GM12878 (cell line): ENCODE measurements around the gene PKNOX1. TPM values are rescaled to one million over a fixed set of nuclear protein-coding genes. Genes with fewer than 3 reads are reported as not detected.

Source experiments
- ATAC-seq: fragments of 200-7000 bp; cut with Tn5 transposase; 3 replicates; pipeline ENCODE4 v1.9.1; 2020; ENCODE audit warnings: mild to moderate bottlenecking, moderate library complexity
- BruUV-seq: library from RNA; stranded (reverse); fragments of 400-500 nt; replicated peaks from 2 replicates; lab custom pipeline; 2021; lab: Mats Ljungman, UMichigan
- CTCF ChIA-PET: fragments of 300-600 bp; sonication (Branson Sonifier 250); formaldehyde crosslinking; extraction: SDS; loops from one replicate; lab custom pipeline; 2021; ENCODE audit warnings: inconsistent platforms; lab: Yijun Ruan, JAX
- POLR2A ChIA-PET: fragments of 350-600 bp; formaldehyde crosslinking; extraction: SDS; loops from one replicate; lab custom pipeline; 2021; ENCODE audit warnings: inconsistent platforms; lab: Charles Lee
- RAD21 ChIA-PET: fragments of 300-600 bp; sonication (Branson Sonifier 250); formaldehyde crosslinking; loops from one replicate; lab custom pipeline; 2023; ENCODE audit warnings: antibody characterized with exemption; ENCODE audit not compliant: unreplicated experiment; lab: Charles Lee
- SMC1A ChIA-PET: fragments of 300-600 bp; sonication (Branson Sonifier 250); formaldehyde crosslinking; loops from one replicate; lab custom pipeline; 2023; ENCODE audit not compliant: unreplicated experiment, uncharacterized antibody; lab: Charles Lee
- DNase-seq: peaks from one replicate; pipeline ENCODE4 v3.0.0-alpha.2; 2011; ENCODE audit warnings: low read depth, low spot score
- FAIRE-seq: peaks from 3 replicates; lab custom pipeline; 2011; peaks lifted over from hg19 to GRCh38; lab: Jason Lieb, UNC
- H2AFZ ChIP-seq: 2 replicates; pipeline ENCODE4 v1.6.0; 2011; ENCODE audit warnings: low read depth, low read length, control low read depth; ENCODE audit not compliant: control insufficient read depth
- H3K27ac ChIP-seq: 2 replicates; pipeline ENCODE4 v1.5.1; 2011; ENCODE audit warnings: control low read depth; ENCODE audit not compliant: control insufficient read depth, insufficient read depth
- H3K27me3 ChIP-seq, 2 experiments: replicated peaks in 1 of 2; 2 replicates each; pipeline versions ENCODE4 v1.6.0 to v1.6.1; 2011; ENCODE audit warnings: low read length in 1 of 2; ENCODE audit not compliant: control insufficient read depth in 2 of 2, insufficient read depth in 2 of 2
- H3K36me3 ChIP-seq, 2 experiments: 2 replicates each; pipeline ENCODE4 v1.5.1; 2011; ENCODE audit warnings: low read length in 1 of 2; ENCODE audit not compliant: control insufficient read depth in 2 of 2, insufficient read depth in 2 of 2
- H3K4me1 ChIP-seq: 2 replicates; pipeline ENCODE4 v1.6.1; 2011; ENCODE audit warnings: mild to moderate bottlenecking, low read length, moderate library complexity, mixed read lengths; ENCODE audit not compliant: control insufficient read depth, insufficient read depth
- H3K4me2 ChIP-seq: 2 replicates; pipeline ENCODE4 v1.6.0; 2011; ENCODE audit warnings: control low read depth; ENCODE audit not compliant: control insufficient read depth, insufficient read depth
- H3K4me3 ChIP-seq: fragments of 200-600 bp; sonication (generic); 2 replicates; pipeline ENCODE4 v1.5.1; 2016
- H3K79me2 ChIP-seq: 2 replicates; pipeline ENCODE4 v1.6.0; 2011; ENCODE audit warnings: low read length; ENCODE audit not compliant: control insufficient read depth, insufficient read depth
- H3K9ac ChIP-seq: 2 replicates; pipeline ENCODE4 v1.8.0; 2011; ENCODE audit warnings: low read length, control low read depth, mixed read lengths; ENCODE audit not compliant: control insufficient read depth, insufficient read depth
- H3K9me3 ChIP-seq: replicated peaks from 3 replicates; pipeline ENCODE4 v1.5.1; 2011; ENCODE audit warnings: mild to moderate bottlenecking, low read length; ENCODE audit not compliant: control insufficient read depth, insufficient read depth
- H4K20me1 ChIP-seq: 2 replicates; pipeline ENCODE4 v1.6.0; 2011; ENCODE audit not compliant: control insufficient read depth, insufficient read depth
- ATF7 ChIP-seq: fragments of 450-650 bp; IDR thresholded peaks from 2 replicates; pipeline ENCODE4 v1.6.1; 2016; ENCODE audit warnings: low read depth, mild to moderate bottlenecking
- CBFB ChIP-seq: IDR thresholded peaks from 2 replicates; pipeline ENCODE4 v1.6.1; 2016; ENCODE audit warnings: antibody characterized with exemption, low read depth
- IKZF1 ChIP-seq: fragments of 450-650 bp; conservative IDR thresholded peaks from 2 replicates; pipeline ENCODE4 v1.6.1; 2017; ENCODE audit warnings: antibody characterized with exemption, mild to moderate bottlenecking
- KDM1A ChIP-seq: fragments of 200-600 bp; sonication (generic); IDR thresholded peaks from 2 replicates; pipeline ENCODE4 v1.6.1; 2016; ENCODE audit warnings: borderline replicate concordance
- MTA3 ChIP-seq: IDR thresholded peaks from 2 replicates; pipeline ENCODE4 v1.6.1; 2012; ENCODE audit warnings: low read length, inconsistent platforms, borderline replicate concordance
- NBN ChIP-seq: fragments of 450-650 bp; IDR thresholded peaks from 2 replicates; pipeline ENCODE4 v1.6.1; 2016
- NFYA ChIP-seq: IDR thresholded peaks from 2 replicates; pipeline ENCODE4 v1.6.1; 2011; ENCODE audit warnings: low read depth, mild to moderate bottlenecking, low read length, improper control_type of control experiment, borderline replicate concordance
- RAD21 ChIP-seq: IDR thresholded peaks from 2 replicates; pipeline ENCODE4 v1.6.1; 2011; ENCODE audit warnings: mild to moderate bottlenecking, low read depth, low read length, moderate library complexity; ENCODE audit not compliant: insufficient read depth
- SUZ12 ChIP-seq: fragments of 200-600 bp; sonication (generic); IDR thresholded peaks from one replicate; pipeline ENCODE4 v1.6.1; 2018; ENCODE audit warnings: antibody characterized with exemption, mild to moderate bottlenecking; ENCODE audit not compliant: unreplicated experiment
- ZNF207 ChIP-seq: fragments of 450-650 bp; IDR thresholded peaks from 2 replicates; pipeline ENCODE4 v1.6.1; 2014; ENCODE audit warnings: antibody characterized with exemption, mild to moderate bottlenecking, borderline replicate concordance
- ZNF24 ChIP-seq: fragments of 450-650 bp; IDR thresholded peaks from 2 replicates; pipeline ENCODE4 v1.6.1; 2017; ENCODE audit warnings: antibody characterized with exemption, mild to moderate bottlenecking
- ZNF622 ChIP-seq: fragments of 450-650 bp; IDR thresholded peaks from 2 replicates; pipeline ENCODE4 v1.6.1; 2017; ENCODE audit warnings: mild to moderate bottlenecking, inconsistent platforms
- ZSCAN29 ChIP-seq: fragments of 450-650 bp; IDR thresholded peaks from 2 replicates; pipeline ENCODE4 v1.6.1; 2017; ENCODE audit warnings: mild to moderate bottlenecking, moderate library complexity
- WGBS: methylation state at CpG from one replicate; pipeline ENCODE4 v1.1.6; 2016; ENCODE audit warnings: low lambda C conversion rate; ENCODE audit not compliant: insufficient replicate concordance, insufficient coverage; ENCODE audit errors: missing lambda C conversion rate; 5-methylcytosine and 5-hydroxymethylcytosine counted together
- in situ Hi-C: fragments of 300-500 bp; cut with MboI; formaldehyde crosslinking; loops from 9 replicates; pipeline ENCODE4 v1.14.3; 2018; ENCODE audit warnings: mixed read lengths
- intact Hi-C: fragments of 100-400 bp; cut with micrococcal nuclease; formaldehyde crosslinking; loops from one replicate; pipeline ENCODE4 v1.14.2; 2022; ENCODE audit not compliant: unreplicated experiment
- polyA plus RNA-seq, 11 experiments: library from polyadenylated mRNA; depleted of rRNA in 4 of 11; unstranded in 6 of 11; stranded (reverse) in 5 of 11; fragments of >200 nt; fragmentation: Nextera tagmentation in 4 of 11; fragmentation: Illumina TruSeq in 1 of 11; extraction: Ambion mirVana in 4 of 11; extraction: Trizol in 1 of 11; gene quantifications; 1 replicate in 1 of 11; 2 replicates in 10 of 11; pipeline versions ENCODE4 v1.2.1 to v1.2.3, GENCODE V29; 2011 to 2016; ENCODE audit warnings: inconsistent platforms in 2 of 11, missing spikeins in 2 of 11, low read depth in 1 of 11
- total RNA-seq, 4 experiments: library from RNA; depleted of rRNA in 3 of 4; stranded (reverse); fragments of >200 nt in 3 of 4; fragmentation: Illumina TruSeq in 1 of 4; extraction: Trizol in 1 of 4; gene quantifications; 2 replicates each; pipeline versions ENCODE4 v1.2.1 to v1.2.3, GENCODE V29; 2013 to 2021
- TF ChIP-seq, protein P1 (sequence below): IDR thresholded peaks from 2 replicates; pipeline ENCODE4 v1.6.1; 2012; ENCODE audit warnings: low read depth, low read length, improper control_type of control experiment
- TF ChIP-seq, protein P2 (sequence below): fragments of 450-650 bp; IDR thresholded peaks from 2 replicates; pipeline ENCODE4 v1.6.1; 2016; ENCODE audit warnings: mild to moderate bottlenecking
- TF ChIP-seq, protein P3 (sequence below), 3 experiments: IDR thresholded peaks in 2 of 3; conservative IDR thresholded peaks in 1 of 3; 2 replicates each; pipeline ENCODE4 v1.5.1; 2011; ENCODE audit warnings: low read depth in 3 of 3, low read length in 3 of 3, mild to moderate bottlenecking in 3 of 3, control low read depth in 2 of 3, moderate library complexity in 2 of 3, inconsistent platforms in 1 of 3, mixed read lengths in 1 of 3; ENCODE audit not compliant: control insufficient read depth in 2 of 3, insufficient read depth in 1 of 3; ENCODE audit errors: extremely low read depth in 1 of 3

PKNOX1 gene
- total and polyA plus RNA-seq, 10 of the 15 experiments (the other 5 are each of a cell fraction or from before 2014, with no cell fraction given): 6.9 to 23.7 (median 13.2) TPM

DNA sequence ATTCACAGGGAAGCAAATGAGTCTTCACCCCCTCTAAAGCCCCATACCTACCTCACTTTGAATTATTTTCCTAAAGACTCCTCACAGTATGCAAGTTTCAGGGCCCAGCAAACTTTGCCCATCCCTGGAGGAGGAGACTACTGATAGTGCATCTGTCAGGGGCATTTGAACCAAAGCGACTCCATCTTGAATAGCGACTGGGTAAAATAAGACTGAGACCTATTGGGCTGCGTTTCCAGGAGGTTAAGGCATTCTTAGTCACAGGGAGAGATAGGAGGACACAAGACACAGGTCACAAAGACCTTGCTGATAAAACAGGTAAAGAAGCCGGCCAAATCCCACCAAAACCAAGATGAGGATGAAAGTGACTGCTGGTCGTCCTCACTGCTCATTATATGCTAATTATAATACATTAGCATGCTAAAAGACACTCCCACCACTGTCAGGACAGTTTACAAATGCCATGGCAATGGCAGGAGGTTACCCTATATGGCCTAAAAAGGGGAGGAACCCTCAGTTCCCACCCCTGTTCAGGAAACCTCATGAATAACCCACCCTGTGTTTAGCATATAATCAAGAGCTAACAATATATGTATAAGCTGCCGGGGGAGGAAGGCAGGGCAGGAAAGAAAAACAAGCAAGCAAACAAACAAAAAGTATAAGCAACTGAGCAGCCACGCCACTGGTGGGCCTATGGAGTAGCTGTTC lies 3.3 kb upstream of the PKNOX1 start:
- intact Hi-C loops: no loop called here
- no peaks in the 10 kb centered on the region for H3K36me3 ChIP-seq
- FAIRE-seq: no peak

DNA sequence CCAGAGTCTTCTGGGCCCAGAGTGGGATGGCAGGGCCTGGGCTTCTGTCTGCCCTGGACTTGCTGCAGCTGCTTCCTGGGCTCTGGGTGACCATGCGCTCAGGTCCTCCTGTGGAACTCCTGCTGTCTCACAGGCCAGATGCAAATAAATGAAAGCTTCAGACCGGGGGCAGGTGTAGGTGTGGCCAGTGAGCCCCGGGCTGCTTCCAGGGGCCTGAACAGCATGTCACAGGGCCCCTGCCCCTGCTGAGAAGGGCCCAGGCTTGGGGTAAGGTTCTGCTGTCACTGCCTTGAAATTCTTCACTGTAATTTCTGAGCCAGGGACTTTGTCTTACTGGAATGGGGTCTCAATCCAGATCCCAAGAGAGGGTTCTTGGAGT lies 2.5 kb upstream of the PKNOX1 start:
- ChIA-PET CTCF (interaction anchor here (1.0 kb wide), 1 partner anchor 9 kb away, joined by 3 read pairs; no protein-coding TSS in a partner anchor), POLR2A (no interaction called here), RAD21 (interaction anchor here (0.5 kb wide), 1 partner anchor 16 kb away, joined by 3 read pairs; no protein-coding TSS in a partner anchor), SMC1A (no interaction called here)
- Histone ChIP-seq H3K36me3 (no peaks in the 10 kb centered on the region), H3K4me3 (no peak overlapping the region), H3K9me3 (no peaks in the 10 kb centered on the region), H3K4me2 (no peak overlapping the region), H3K27ac (no peak overlapping the region), H2AFZ (no peak overlapping the region), H3K4me1 (peaks cover 8% of the 10 kb centered on the region; the same call in 1 of the 2 replicates), H3K79me2 (peaks cover 16% of the 10 kb centered on the region), H3K9ac (no peak overlapping the region), H3K27me3 (no peaks in the 10 kb centered on the region), H4K20me1 (no peaks in the 10 kb centered on the region)
- FAIRE-seq: no peak
- intact Hi-C loops: no loop called here
- no peak for ATAC-seq
- 36% methylated on average over 3 of the region's 3 CpGs for WGBS
- no peak for DNase-seq
- in situ Hi-C loops: no loop called here
- no TSS peak for BruUV-seq
- TF ChIP-seq, protein P1, sequence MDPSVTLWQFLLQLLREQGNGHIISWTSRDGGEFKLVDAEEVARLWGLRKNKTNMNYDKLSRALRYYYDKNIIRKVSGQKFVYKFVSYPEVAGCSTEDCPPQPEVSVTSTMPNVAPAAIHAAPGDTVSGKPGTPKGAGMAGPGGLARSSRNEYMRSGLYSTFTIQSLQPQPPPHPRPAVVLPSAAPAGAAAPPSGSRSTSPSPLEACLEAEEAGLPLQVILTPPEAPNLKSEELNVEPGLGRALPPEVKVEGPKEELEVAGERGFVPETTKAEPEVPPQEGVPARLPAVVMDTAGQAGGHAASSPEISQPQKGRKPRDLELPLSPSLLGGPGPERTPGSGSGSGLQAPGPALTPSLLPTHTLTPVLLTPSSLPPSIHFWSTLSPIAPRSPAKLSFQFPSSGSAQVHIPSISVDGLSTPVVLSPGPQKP: no peak
- TF ChIP-seq NFYA: no peak
- TF ChIP-seq ZNF622: no peak
- TF ChIP-seq, protein P2, sequence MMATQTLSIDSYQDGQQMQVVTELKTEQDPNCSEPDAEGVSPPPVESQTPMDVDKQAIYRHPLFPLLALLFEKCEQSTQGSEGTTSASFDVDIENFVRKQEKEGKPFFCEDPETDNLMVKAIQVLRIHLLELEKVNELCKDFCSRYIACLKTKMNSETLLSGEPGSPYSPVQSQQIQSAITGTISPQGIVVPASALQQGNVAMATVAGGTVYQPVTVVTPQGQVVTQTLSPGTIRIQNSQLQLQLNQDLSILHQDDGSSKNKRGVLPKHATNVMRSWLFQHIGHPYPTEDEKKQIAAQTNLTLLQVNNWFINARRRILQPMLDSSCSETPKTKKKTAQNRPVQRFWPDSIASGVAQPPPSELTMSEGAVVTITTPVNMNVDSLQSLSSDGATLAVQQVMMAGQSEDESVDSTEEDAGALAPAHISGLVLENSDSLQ: no peak
- TF ChIP-seq MTA3: no peak
- no peak for TF ChIP-seq RAD21
- TF ChIP-seq ZNF24: no peak
- TF ChIP-seq CBFB: no peak
- TF ChIP-seq, protein P3, sequence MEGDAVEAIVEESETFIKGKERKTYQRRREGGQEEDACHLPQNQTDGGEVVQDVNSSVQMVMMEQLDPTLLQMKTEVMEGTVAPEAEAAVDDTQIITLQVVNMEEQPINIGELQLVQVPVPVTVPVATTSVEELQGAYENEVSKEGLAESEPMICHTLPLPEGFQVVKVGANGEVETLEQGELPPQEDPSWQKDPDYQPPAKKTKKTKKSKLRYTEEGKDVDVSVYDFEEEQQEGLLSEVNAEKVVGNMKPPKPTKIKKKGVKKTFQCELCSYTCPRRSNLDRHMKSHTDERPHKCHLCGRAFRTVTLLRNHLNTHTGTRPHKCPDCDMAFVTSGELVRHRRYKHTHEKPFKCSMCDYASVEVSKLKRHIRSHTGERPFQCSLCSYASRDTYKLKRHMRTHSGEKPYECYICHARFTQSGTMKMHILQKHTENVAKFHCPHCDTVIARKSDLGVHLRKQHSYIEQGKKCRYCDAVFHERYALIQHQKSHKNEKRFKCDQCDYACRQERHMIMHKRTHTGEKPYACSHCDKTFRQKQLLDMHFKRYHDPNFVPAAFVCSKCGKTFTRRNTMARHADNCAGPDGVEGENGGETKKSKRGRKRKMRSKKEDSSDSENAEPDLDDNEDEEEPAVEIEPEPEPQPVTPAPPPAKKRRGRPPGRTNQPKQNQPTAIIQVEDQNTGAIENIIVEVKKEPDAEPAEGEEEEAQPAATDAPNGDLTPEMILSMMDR (IDR thresholded peaks at IDR 0.05 in 2 of 3, conservative IDR thresholded peaks at IDR 0.05 in 1 of 3; ENCODE audit: control insufficient read depth in 2 of 3, extremely low read depth in 1 of 3, insufficient read depth in 1 of 3, low read depth in 3 of 3, low read length in 3 of 3): no peak

More for the DNA sequence above, 3.3 kb upstream of the PKNOX1 start:
- H4K20me1 ChIP-seq: no peaks in the 10 kb centered on the region
- no peaks in the 10 kb centered on the region for H3K9me3 ChIP-seq
- no peak overlapping the region for H3K4me2 ChIP-seq
- no peak overlapping the region for H3K9ac ChIP-seq
- H3K4me3 ChIP-seq: no peak overlapping the region
- no peaks in the 10 kb centered on the region for H3K27me3 ChIP-seq
- H2AFZ ChIP-seq: no peak overlapping the region
- DNase-seq: no peak
- no peak for ATAC-seq
- peaks cover 7% of the 10 kb centered on the region; the same call in 1 of the 2 replicates for H3K4me1 ChIP-seq
- WGBS: 63% methylated on average over 7 of the region's 7 CpGs
- CTCF ChIA-PET: interaction anchor here (1.0 kb wide), 1 partner anchor 9 kb away, joined by 3 read pairs; no protein-coding TSS in a partner anchor
- no TSS peak for BruUV-seq
- POLR2A ChIA-PET: interaction anchor here (0.7 kb wide), 1 partner anchor 430 kb away, joined by 3 read pairs; no protein-coding TSS in a partner anchor
- RAD21 ChIA-PET: no interaction called here
- H3K79me2 ChIP-seq: peaks cover 10% of the 10 kb centered on the region
- no peak overlapping the region for H3K27ac ChIP-seq
- TF ChIP-seq SUZ12 (no peak), ZNF207 (no peak), ATF7 (no peak), NBN (no peak), ZSCAN29 (no peak), KDM1A (no peak), IKZF1 (no peak)
- in situ Hi-C loops: no loop called here
- SMC1A ChIA-PET: no interaction called here
